HepG2 (cell line): ENCODE results near the gene PEX11G. TPM values are rescaled to one million over a fixed set of nuclear protein-coding genes. Genes with fewer than 3 reads are reported as not detected.

ENCODE experiments used
- ARNT ChIP-seq: fragments of 450-650 bp; IDR thresholded peaks from 2 replicates; pipeline ENCODE4 v1.6.1; 2017
- ASH2L ChIP-seq: fragments of 300-600, 200-600 bp; sonication (generic); IDR thresholded peaks from 2 replicates; pipeline ENCODE4 v1.7.0; 2017; ENCODE audit warnings: low read depth, mild to moderate bottlenecking, moderate library complexity, mixed read lengths, low read length; ENCODE audit not compliant: insufficient read length
- HOXA9 ChIP-seq: sonication (generic); formaldehyde crosslinking; IDR thresholded peaks from 2 replicates; pipeline ENCODE4 v1.8.1; 2022; ENCODE audit warnings: missing genetic modification reagents, mild to moderate bottlenecking, moderate library complexity, borderline replicate concordance
- KIAA2018 ChIP-seq: sonication (generic); formaldehyde crosslinking; IDR thresholded peaks from 2 replicates; pipeline ENCODE4 v1.5.0; 2020; ENCODE audit warnings: mild to moderate bottlenecking, missing genetic modification reagents, borderline replicate concordance
- MED8 ChIP-seq: sonication (generic); formaldehyde crosslinking; IDR thresholded peaks from 2 replicates; pipeline ENCODE4 v1.8.1; 2023; ENCODE audit warnings: mild to moderate bottlenecking, missing genetic modification reagents; ENCODE audit not compliant: insufficient replicate concordance
- SYNCRIP ChIP-seq: fragments of 200-400 bp; formaldehyde crosslinking; IDR thresholded peaks from 2 replicates; pipeline ENCODE4 v1.6.1; 2018; ENCODE audit warnings: mild to moderate bottlenecking, low read depth, low read length; ENCODE audit not compliant: insufficient read depth
- ZBTB14 ChIP-seq: sonication (generic); formaldehyde crosslinking; IDR thresholded peaks from 2 replicates; pipeline ENCODE4 v1.4.0; 2020; ENCODE audit warnings: missing genetic modification reagents
- ZBTB33 ChIP-seq: sonication (generic); formaldehyde crosslinking; IDR thresholded peaks from 2 replicates; pipeline ENCODE4 v1.4.0; 2020; ENCODE audit warnings: missing genetic modification reagents
- ZBTB7A ChIP-seq: sonication (generic); formaldehyde crosslinking; IDR thresholded peaks from 2 replicates; pipeline ENCODE4 v1.8.0; 2022; ENCODE audit warnings: mild to moderate bottlenecking, missing genetic modification reagents
- ZMYM4 ChIP-seq: sonication (generic); formaldehyde crosslinking; IDR thresholded peaks from 2 replicates; pipeline ENCODE4 v1.8.1; 2023; ENCODE audit warnings: mild to moderate bottlenecking, missing genetic modification reagents
- ZNF10 ChIP-seq: sonication (generic); formaldehyde crosslinking; IDR thresholded peaks from 2 replicates; pipeline ENCODE4 v1.4.0; 2020; ENCODE audit warnings: mild to moderate bottlenecking, low read depth, missing genetic modification reagents, borderline replicate concordance
- ZNF354B ChIP-seq: sonication (generic); formaldehyde crosslinking; IDR thresholded peaks from 2 replicates; pipeline ENCODE4 v1.8.0; 2022; ENCODE audit warnings: mild to moderate bottlenecking, missing genetic modification reagents
- ZNF362 ChIP-seq: sonication (generic); formaldehyde crosslinking; IDR thresholded peaks from 2 replicates; pipeline ENCODE4 v1.4.0; 2020; ENCODE audit warnings: missing genetic modification reagents, mild to moderate bottlenecking, borderline replicate concordance
- ZNF746 ChIP-seq: sonication (generic); formaldehyde crosslinking; IDR thresholded peaks from 2 replicates; pipeline ENCODE4 v1.8.0; 2022; ENCODE audit warnings: mild to moderate bottlenecking, missing genetic modification reagents
- ZNF749 ChIP-seq: sonication (generic); formaldehyde crosslinking; IDR thresholded peaks from 2 replicates; pipeline ENCODE4 v1.8.0; 2022; ENCODE audit warnings: mild to moderate bottlenecking, missing genetic modification reagents, moderate library complexity, borderline replicate concordance
- polyA plus RNA-seq, 8 experiments: library from polyadenylated mRNA; depleted of rRNA in 3 of 8; stranded (reverse) in 7 of 8; unstranded in 1 of 8; fragments of >200 nt; fragmentation: Illumina TruSeq in 4 of 8; extraction: Trizol in 4 of 8; gene quantifications; 2 replicates each; pipeline versions ENCODE4 v1.2.1 to v1.2.3, GENCODE V29; 2011 to 2016; ENCODE audit warnings: low read depth in 4 of 8, missing spikeins in 1 of 8, mixed read lengths in 1 of 8; ENCODE audit not compliant: insufficient read depth in 1 of 8
- total RNA-seq, 5 experiments: library from RNA; depleted of rRNA; stranded (reverse); fragments of >200 nt; fragmentation: Illumina TruSeq; extraction: Trizol; gene quantifications; 2 replicates each; pipeline ENCODE4 v1.2.3, GENCODE V29; 2016; ENCODE audit warnings: low read depth in 1 of 5

The PEX11G gene
- total and polyA plus RNA-seq, 2 of the 13 experiments (the other 11 are each of a cell fraction or from before 2014, with no cell fraction given) = not detected

GRCh38 chr19:7522072-7522922 is 33.5 kb upstream of the PEX11G start, which contains the start of gene MCOLN1 (continued):
- TF ChIP-seq KIAA2018 (no peak), SYNCRIP (no peak), MED8 (CRISPR knock-in tag) (no peak), ZNF354B (CRISPR knock-in tag) (0 out of 2 replicates have a peak, but pooled peaks have one; percentile 72), ZBTB14 (CRISPR knock-in tag) (peak; percentile 48; the same call in 1 of the 2 replicates), ZBTB7A (no peak), ZMYM4 (peak; percentile 99), ZNF10 (CRISPR knock-in tag) (no peak), ARNT (no peak), HOXA9 (CRISPR knock-in tag) (no peak), ZNF362 (peak; percentile 63; the same call in 1 of the 2 replicates), ZNF749 (CRISPR knock-in tag) (peak; percentile 73; the same call in 1 of the 2 replicates), ZBTB33 (peak; percentile 44; the same call in 1 of the 2 replicates), ASH2L (no peak), ZNF746 (CRISPR knock-in tag) (no peak)
